ENCODE measurements around the gene ZNF410. TPM values are rescaled to one million over a fixed set of nuclear protein-coding genes. Genes with fewer than 3 reads are reported as not detected.

The ZNF410 gene
- total RNA-seq, 4 donors from 2014 or later = 36.5 to 67.6 (median 41.6) TPM

GRCh38 chr14:73973497-73973896 is 86.8 kb downstream of the ZNF410 start:
- WGBS = 82% methylated on average over 2 of the region's 2 CpGs
- TF ChIP-seq POLR2A (IDR thresholded peaks at IDR 0.05; ENCODE audit: low read depth) (no peak), EP300 (IDR thresholded peaks at IDR 0.05) (no peak), CTCF (IDR thresholded peaks at IDR 0.05) (no peak), POLR2AphosphoS5 (IDR thresholded peaks at IDR 0.05) (no peak)
- Histone ChIP-seq H3K27me3 (no peaks in the 10 kb centered on the region), H3K27ac (replicated peaks in 1 of 4) (no peak overlapping the region), H3K4me3 (no peak overlapping the region), H3K36me3 (peaks cover 18 to 88% (median 55%) of the 10 kb centered on the region in 4 donors), H3K4me1 (no peaks in the 10 kb centered on the region), H3K9me3 (no peaks in the 10 kb centered on the region)
- no peak for DNase-seq (ENCODE audit: extremely low spot score)
- intact Hi-C loops (cut with DNase I) = no loop called here

DNA sequence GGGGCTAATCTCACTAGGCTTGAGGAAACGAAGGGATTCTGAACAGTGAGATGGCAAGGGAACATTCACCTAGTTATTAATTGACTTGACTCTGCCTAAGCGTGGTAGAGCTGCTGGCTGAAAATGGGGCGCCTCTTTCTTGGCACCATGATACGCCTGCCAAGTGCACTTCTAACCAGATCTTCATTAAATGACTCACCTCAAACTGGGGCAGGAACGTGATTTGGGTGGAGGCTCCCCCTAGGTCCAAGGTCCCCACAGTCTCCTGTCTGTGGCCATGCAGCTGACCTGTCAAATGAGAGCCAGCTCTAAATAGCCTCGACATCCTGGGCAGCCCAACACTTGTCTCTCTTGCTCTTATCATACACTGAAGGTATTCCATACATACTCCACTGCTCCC is 89.5 kb downstream of the ZNF410 start:
- H3K36me3 ChIP-seq = peaks cover 7 to 67% (median 38%) of the 10 kb centered on the region in 4 donors
- H3K9me3 ChIP-seq = no peaks in the 10 kb centered on the region
- DNase-seq (ENCODE audit: extremely low spot score) = no peak
- H3K27ac ChIP-seq (replicated peaks in 1 of 4) = no peak overlapping the region
- 88% methylated on average over 3 of the region's 6 CpGs for WGBS
- no peaks in the 10 kb centered on the region for H3K27me3 ChIP-seq
- intact Hi-C loops (cut with DNase I) = no loop called here
- no peaks in the 10 kb centered on the region for H3K4me1 ChIP-seq
- no peak for TF ChIP-seq POLR2A (IDR thresholded peaks at IDR 0.05; ENCODE audit: low read depth)
- TF ChIP-seq EP300 (IDR thresholded peaks at IDR 0.05) = no peak
- no peak for TF ChIP-seq POLR2AphosphoS5 (IDR thresholded peaks at IDR 0.05)
- TF ChIP-seq CTCF (IDR thresholded peaks at IDR 0.05) = no peak
- no peak overlapping the region for H3K4me3 ChIP-seq

DNA sequence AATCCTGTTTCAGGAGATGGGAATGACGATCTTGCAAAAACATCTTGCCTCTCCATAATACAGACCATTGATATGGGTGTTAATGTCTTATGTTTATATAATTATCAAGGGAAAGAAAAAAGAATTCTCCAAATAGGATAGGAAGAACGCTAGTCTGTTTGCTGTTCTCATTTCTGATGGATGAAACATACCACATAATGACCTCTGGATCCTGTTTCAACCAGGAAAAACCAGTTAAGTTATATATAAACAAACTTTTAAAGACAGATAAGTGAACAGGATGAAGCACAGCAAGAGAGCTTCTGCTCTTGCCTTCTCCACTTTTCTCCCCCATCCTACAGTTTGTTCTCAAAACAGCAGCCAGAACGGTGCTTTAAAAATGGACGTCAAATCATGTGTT is 91.2 kb downstream of the ZNF410 start:
- WGBS = 75% methylated on average over 4 of the region's 4 CpGs
- H3K4me1 ChIP-seq = no peaks in the 10 kb centered on the region
- H3K4me3 ChIP-seq = no peak overlapping the region
- intact Hi-C loops (cut with DNase I) = no loop called here
- no peak overlapping the region for H3K27ac ChIP-seq (replicated peaks in 1 of 4)
- no peaks in the 10 kb centered on the region for H3K9me3 ChIP-seq
- H3K36me3 ChIP-seq = peaks cover 5 to 68% (median 35%) of the 10 kb centered on the region in 4 donors
- TF ChIP-seq CTCF (IDR thresholded peaks at IDR 0.05) (no peak), POLR2A (IDR thresholded peaks at IDR 0.05; ENCODE audit: low read depth) (no peak), EP300 (IDR thresholded peaks at IDR 0.05) (no peak)
- no peaks in the 10 kb centered on the region for H3K27me3 ChIP-seq
- DNase-seq (ENCODE audit: extremely low spot score) = no peak

Small RNA genes lying within 50 kb of the gene (small RNA-seq; reads per million reads assigned to genes)
- gene AC005520.4 (0 reads per million in 3 donors), gene RF00019 (0 reads per million in 3 donors)

Other genes with a start within 250 kb of the ZNF410 start
- gene DNAL1, start 241.9 kb upstream of the ZNF410 start, total RNA-seq = 10 to 100 TPM in 2 of 4 donors, 1 to 10 TPM in 2; 6.2 to 13.7 (median 10.4) TPM
- 10 to 100 TPM; 34.8 to 74.2 (median 55.0) TPM for gene PNMA1, start 172.5 kb upstream of the ZNF410 start, total RNA-seq
- 1 to 10 TPM; 2.5 to 7.1 (median 4.3) TPM for gene PTGR2, start 35.0 kb upstream of the ZNF410 start, total RNA-seq
- 1 to 10 TPM; 4.2 to 5.5 (median 4.6) TPM for gene FAM161B, start 63.2 kb downstream of the ZNF410 start, total RNA-seq
- 10 to 100 TPM; 21.5 to 52.0 (median 30.6) TPM for gene COQ6, start 63.4 kb downstream of the ZNF410 start, total RNA-seq
- gene ENTPD5, start 132.4 kb downstream of the ZNF410 start, total RNA-seq = 1 to 10 TPM; 5.5 to 9.6 (median 6.0) TPM
- 10 to 100 TPM in 2 of 4 donors, 1 to 10 TPM in 2; 8.6 to 11.8 (median 9.9) TPM for gene BBOF1, start 132.5 kb downstream of the ZNF410 start, total RNA-seq
- gene ALDH6A1, start 197.6 kb downstream of the ZNF410 start, total RNA-seq = 10 to 100 TPM; 39.6 to 81.8 (median 62.1) TPM
- 10 to 100 TPM in 3 of 4 donors, 1 to 10 TPM in 1; 8.4 to 13.5 (median 11.7) TPM for gene LIN52, start 198.1 kb downstream of the ZNF410 start, total RNA-seq

Measured in esophagus muscularis mucosa (tissue), 4 donors.